Activated CD8-positive, alpha-beta T cell treated with anti-CD3 and anti-CD28 coated beads, Interleukin-2, amount 10 ng/mL, durations not matched to agents 7 days and 5 days (primary cell): ENCODE measurements around the gene PPP1R27. TPM values are rescaled to one million over a fixed set of nuclear protein-coding genes. Genes with fewer than 3 reads are reported as not detected.

Source experiments
- total RNA-seq, 2 experiments: library from RNA; stranded (reverse); gene quantifications; one replicate each; pipeline ENCODE4 v1.2.3, GENCODE V29; 2021

PPP1R27 gene
- total RNA-seq, 2 experiments from 2014 or later: not detected

Other genes starting within 250 kb of the PPP1R27 start
- gene NPLOC4, start 197.9 kb downstream of the PPP1R27 start, total RNA-seq: 100 to 1,000 TPM; 113 TPM
- 1 to 10 TPM; 1.2 TPM for gene TSPAN10, start 197.9 kb downstream of the PPP1R27 start, total RNA-seq
- gene PDE6G, start 178.5 kb downstream of the PPP1R27 start, total RNA-seq: 10 to 100 TPM; 76.5 to 80.3 TPM
- gene OXLD1, start 168.4 kb downstream of the PPP1R27 start, total RNA-seq: 10 to 100 TPM; 48.5 to 52.3 TPM
- gene CCDC137, start 168.3 kb downstream of the PPP1R27 start, total RNA-seq: 10 to 100 TPM; 42.3 to 43.7 TPM
- gene ARL16, start 151.3 kb downstream of the PPP1R27 start, total RNA-seq: 10 to 100 TPM; 21.3 to 28.4 TPM
- 100 to 1,000 TPM; 107 to 128 TPM for gene HGS, start 151.0 kb downstream of the PPP1R27 start, total RNA-seq
- 100 to 1,000 TPM; 102 to 104 TPM for gene MRPL12, start 131.7 kb downstream of the PPP1R27 start, total RNA-seq
- 10 to 100 TPM; 39.2 to 40.4 TPM for gene SLC25A10, start 122.8 kb downstream of the PPP1R27 start, total RNA-seq
- not detected for gene GCGR, start 30.9 kb downstream of the PPP1R27 start, total RNA-seq
- gene MCRIP1, start 1.8 kb downstream of the PPP1R27 start, total RNA-seq: 10 to 100 TPM; 42.3 to 43.0 TPM
- 100 to 1,000 TPM; 474 to 498 TPM for gene P4HB, start 25.5 kb upstream of the PPP1R27 start, total RNA-seq
- 100 to 1,000 TPM; 756 to 778 TPM for gene ARHGDIA, start 36.3 kb upstream of the PPP1R27 start, total RNA-seq
- gene ALYREF, start 56.5 kb upstream of the PPP1R27 start, total RNA-seq: 100 to 1,000 TPM; 269 to 273 TPM
- gene ANAPC11, start 56.7 kb upstream of the PPP1R27 start, total RNA-seq: 100 to 1,000 TPM; 122 TPM
- under 1 TPM; 0.18 to 0.55 TPM for gene NPB, start 67.2 kb upstream of the PPP1R27 start, total RNA-seq
- 10 to 100 TPM; 48.6 to 50.4 TPM for gene PCYT2, start 76.3 kb upstream of the PPP1R27 start, total RNA-seq
- gene SIRT7, start 83.1 kb upstream of the PPP1R27 start, total RNA-seq: 10 to 100 TPM; 55.0 to 63.4 TPM
- gene MAFG, start 92.7 kb upstream of the PPP1R27 start, total RNA-seq: 10 to 100 TPM; 14.0 to 16.5 TPM
- 10 to 100 TPM; 35.5 to 38.1 TPM for gene PYCR1, start 102.2 kb upstream of the PPP1R27 start, total RNA-seq
- gene MYADML2, start 112.2 kb upstream of the PPP1R27 start, total RNA-seq: not detected
- under 1 TPM; 0.29 to 0.42 TPM for gene NOTUM, start 126.1 kb upstream of the PPP1R27 start, total RNA-seq
- 10 to 100 TPM; 27.0 to 33.7 TPM for gene ASPSCR1, start 142.6 kb upstream of the PPP1R27 start, total RNA-seq
- 10 to 100 TPM; 86.7 to 87.7 TPM for gene CENPX, start 187.8 kb upstream of the PPP1R27 start, total RNA-seq
- 10 to 100 TPM; 58.3 to 58.9 TPM for gene LRRC45, start 188.3 kb upstream of the PPP1R27 start, total RNA-seq
- gene RAC3, start 196.6 kb upstream of the PPP1R27 start, total RNA-seq: 10 to 100 TPM; 12.9 to 13.1 TPM
- gene DCXR, start 202.6 kb upstream of the PPP1R27 start, total RNA-seq: 100 to 1,000 TPM; 141 TPM
- gene RFNG, start 216.8 kb upstream of the PPP1R27 start, total RNA-seq: 10 to 100 TPM; 19.4 to 20.8 TPM
- 100 to 1,000 TPM in 1 of 2 experiments, 10 to 100 TPM in 1; 97.6 to 104 TPM for gene GPS1, start 216.8 kb upstream of the PPP1R27 start, total RNA-seq
- 100 to 1,000 TPM; 126 to 127 TPM for gene DUS1L, start 230.8 kb upstream of the PPP1R27 start, total RNA-seq